Prostate gland (tissue), 2 donors: ENCODE results near the gene GRPR. TPM values are rescaled to one million over a fixed set of nuclear protein-coding genes. Genes with fewer than 3 reads are reported as not detected.
A peak's percentile ranks its signal among the peaks of the same experiment; 100 is the strongest.

ENCODE experiments used
- DNase-seq: peaks from one replicate; pipeline ENCODE4 v3.0.0-alpha.2; 2019; ENCODE audit warnings: low spot score
- H3K27ac ChIP-seq, 2 donors: fragments of 200-600 bp; sonication (generic); 2 replicates each; pipeline ENCODE4 v1.5.1; 2017 to 2019
- H3K27me3 ChIP-seq: fragments of 200-600 bp; sonication (generic); replicated peaks from 2 replicates; pipeline ENCODE4 v1.5.1; 2019; ENCODE audit not compliant: insufficient read depth
- H3K36me3 ChIP-seq, 2 donors: fragments of 200-600 bp; sonication (generic); 1 replicate in 1 of 2; 2 replicates in 1 of 2; pipeline versions ENCODE4 v1.5.1 to v1.8.1; 2017 to 2019
- H3K4me1 ChIP-seq: fragments of 200-600 bp; sonication (generic); replicated peaks from 2 replicates; pipeline ENCODE4 v1.5.1; 2019
- H3K4me3 ChIP-seq, 2 donors: fragments of 200-600 bp; sonication (generic); 2 replicates each; pipeline ENCODE4 v1.5.1; 2017 to 2019
- H3K9me3 ChIP-seq: fragments of 200-600 bp; sonication (generic); 2 replicates; pipeline ENCODE4 v1.5.1; 2017
- CTCF ChIP-seq, 4 experiments: fragments of 200-600 bp in 2 of 4; fragments of 450-650 bp in 2 of 4; sonication (generic) in 2 of 4; IDR thresholded peaks; 1 replicate in 3 of 4; 2 replicates in 1 of 4; pipeline ENCODE4 v1.5.1; 2016 to 2019; ENCODE audit warnings: antibody characterized with exemption in 4 of 4, mild to moderate bottlenecking in 2 of 4, moderate library complexity in 2 of 4
- POLR2A ChIP-seq: fragments of 450-650 bp; IDR thresholded peaks from one replicate; pipeline ENCODE4 v1.6.1; 2016; ENCODE audit warnings: antibody characterized with exemption, mild to moderate bottlenecking
- POLR2AphosphoS5 ChIP-seq: sonication (generic); formaldehyde crosslinking; IDR thresholded peaks from one replicate; pipeline ENCODE4 v1.6.1; 2017; ENCODE audit warnings: antibody characterized with exemption
- WGBS: methylation state at CpG from one replicate; pipeline ENCODE4 v1.1.5; 2018; 5-methylcytosine and 5-hydroxymethylcytosine counted together
- intact Hi-C: fragments of 100-400 bp; cut with DNase I; formaldehyde crosslinking; loops from one replicate; pipeline ENCODE4 v1.14.2; 2022
- total RNA-seq, 2 donors: library from RNA; depleted of rRNA; stranded (reverse); fragments of >200 nt; gene quantifications; one replicate each; pipeline ENCODE4 v1.1.0, GENCODE V29; 2016

The GRPR gene
- total RNA-seq = 1 to 10 TPM in 1 of 2 donors, not detected in 1; 1.0 TPM

- Histone ChIP-seq H3K4me1 (no peaks in the 10 kb centered on the region), H3K9me3 (no peaks in the 10 kb centered on the region), H3K27me3 (no peaks in the 10 kb centered on the region), H3K36me3 (no peaks in the 10 kb centered on the region), H3K4me3 (no peak within 1 kb of the TSS), H3K27ac (no peak within 1 kb of the TSS)
- TF ChIP-seq CTCF (IDR thresholded peaks at IDR 0.05) (peak in 3 of 4 experiments; percentile 49 to 63 (median 50)), POLR2A (no peak)
- 0% methylated on average over 6 of the region's 6 CpGs for WGBS
- DNase-seq = peak; percentile 65
- intact Hi-C loops = loop anchor here (5.0 kb wide), 1 partner anchor 319 kb away; no protein-coding TSS in a partner anchor
Observed at GRCh38 chrX:16123222-16123786, at the start of gene GRPR. TSS of gene GRPR (plus strand) at chrX:16123565. CDS start at chrX:16123954, 389 bp downstream.

GRCh38 chrX:16075087-16075486, 48.3 kb upstream of the GRPR start:
- H3K27me3 ChIP-seq = no peaks in the 10 kb centered on the region
- TF ChIP-seq POLR2AphosphoS5 = no peak
- no peak for TF ChIP-seq POLR2A
- 63% methylated on average over 1 of the region's 1 CpG for WGBS
- no peaks in the 10 kb centered on the region for H3K9me3 ChIP-seq
- intact Hi-C loops = no loop called here
- no peak overlapping the region for H3K27ac ChIP-seq
- DNase-seq = no peak
- H3K36me3 ChIP-seq = no peaks in the 10 kb centered on the region
- H3K4me3 ChIP-seq = no peak overlapping the region
- no peaks in the 10 kb centered on the region for H3K4me1 ChIP-seq

- no peaks in the 10 kb centered on the region for H3K9me3 ChIP-seq
- DNase-seq = no peak
- H3K4me1 ChIP-seq = no peaks in the 10 kb centered on the region
- intact Hi-C loops = no loop called here
- H3K27ac ChIP-seq = no peak overlapping the region
- no peak overlapping the region for H3K4me3 ChIP-seq
- TF ChIP-seq POLR2AphosphoS5 (no peak), POLR2A (no peak), CTCF (IDR thresholded peaks at IDR 0.05) (no peak)
- 33% methylated on average over 2 of the region's 2 CpGs for WGBS
- no peaks in the 10 kb centered on the region for H3K27me3 ChIP-seq
- H3K36me3 ChIP-seq = no peaks in the 10 kb centered on the region
Observed at GRCh38 chrX:16076834-16077233, 46.5 kb upstream of the GRPR start.

GRCh38 chrX:16077811-16078210, 45.6 kb upstream of the GRPR start:
- 87% methylated on average over 2 of the region's 2 CpGs for WGBS

GRCh38 chrX:16081357-16081756, 42.0 kb upstream of the GRPR start:
- WGBS = 77% methylated on average over 2 of the region's 2 CpGs
- H3K4me3 ChIP-seq = no peak overlapping the region
- no peaks in the 10 kb centered on the region for H3K4me1 ChIP-seq
- no peaks in the 10 kb centered on the region for H3K9me3 ChIP-seq
- H3K27ac ChIP-seq = no peak overlapping the region
- intact Hi-C loops = no loop called here
- no peaks in the 10 kb centered on the region for H3K27me3 ChIP-seq
- H3K36me3 ChIP-seq = no peaks in the 10 kb centered on the region
- no peak for DNase-seq
- TF ChIP-seq CTCF (IDR thresholded peaks at IDR 0.05) = no peak
- no peak for TF ChIP-seq POLR2A
- no peak for TF ChIP-seq POLR2AphosphoS5

More at GRCh38 chrX:16077811-16078210, 45.6 kb upstream of the GRPR start:
- no peaks in the 10 kb centered on the region for H3K27me3 ChIP-seq
- no peaks in the 10 kb centered on the region for H3K4me1 ChIP-seq
- DNase-seq = no peak
- H3K27ac ChIP-seq = no peak overlapping the region
- intact Hi-C loops = no loop called here
- H3K9me3 ChIP-seq = no peaks in the 10 kb centered on the region
- H3K4me3 ChIP-seq = no peak overlapping the region
- TF ChIP-seq CTCF (IDR thresholded peaks at IDR 0.05) (no peak), POLR2A (no peak), POLR2AphosphoS5 (no peak)
- no peaks in the 10 kb centered on the region for H3K36me3 ChIP-seq
